T47D (cell line): ENCODE data around the gene ZNF71.

Experiments used
- DNase-seq, 2 experiments: peaks; one replicate each; pipeline versions ENCODE4 v3.0.0 to v3.0.0-alpha.2; 2011 to 2012; ENCODE audit warnings: low read depth in 1 of 2, low spot score in 1 of 2
- JUND ChIP-seq: IDR thresholded peaks from 2 replicates; pipeline ENCODE4 v1.6.1; 2012; ENCODE audit warnings: low read depth
- in situ Hi-C: cut with HindIII; loops from 2 replicates; pipeline ENCODE4 v1.10.0; 2016; ENCODE audit warnings: low sequenced_read_pairs, low pct_unique_long_range_greater_than_20kb

The ZNF71 gene

DNA sequence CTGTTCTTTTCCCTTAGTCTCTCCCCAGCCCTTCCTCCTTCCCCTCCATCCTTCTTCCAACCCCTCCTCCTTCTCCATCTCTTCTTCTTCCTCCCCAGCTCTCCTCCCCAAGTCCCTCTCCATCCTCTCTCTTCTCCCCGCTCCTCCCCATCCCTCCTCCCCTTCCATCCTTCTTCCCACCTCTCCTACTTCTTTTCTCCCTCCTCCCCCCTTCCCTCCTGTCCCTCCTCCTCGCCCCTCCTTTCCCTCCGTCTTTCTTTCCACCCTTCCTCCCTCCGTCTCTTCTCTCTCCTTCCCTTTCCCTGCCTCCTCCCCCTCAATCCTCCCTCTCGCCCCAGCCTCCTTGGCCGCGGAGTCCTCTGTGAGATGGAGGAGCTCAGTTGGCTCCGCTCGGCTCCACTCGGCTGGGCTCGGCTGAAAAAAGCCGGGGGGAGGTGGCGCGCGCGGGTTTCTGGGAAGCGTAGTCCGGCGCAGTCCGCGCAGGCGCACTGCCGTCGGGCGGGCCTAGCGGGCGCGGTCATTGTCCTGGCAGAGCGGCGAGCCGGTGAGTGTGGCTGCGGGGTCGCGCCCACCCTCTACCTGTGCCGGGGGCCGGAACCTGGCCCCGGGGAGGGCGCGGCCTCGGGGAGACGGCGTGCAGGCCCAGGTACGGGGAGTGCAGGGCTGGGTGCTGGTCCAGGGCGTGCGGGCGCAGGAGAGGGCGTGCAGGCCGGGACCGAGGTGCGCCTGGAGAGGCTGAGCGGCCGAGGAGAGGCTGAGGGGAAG, at the start of gene ZNF71:
TSS of gene ZNF71 (plus strand) at position 520 of the 765 bp plus-strand sequence. CDS start 6,257 bp downstream, outside the sequence.
- no peak for TF ChIP-seq JUND
- in situ Hi-C loops: no loop called here
- DNase-seq: peak; percentile 86 to 87

DNA sequence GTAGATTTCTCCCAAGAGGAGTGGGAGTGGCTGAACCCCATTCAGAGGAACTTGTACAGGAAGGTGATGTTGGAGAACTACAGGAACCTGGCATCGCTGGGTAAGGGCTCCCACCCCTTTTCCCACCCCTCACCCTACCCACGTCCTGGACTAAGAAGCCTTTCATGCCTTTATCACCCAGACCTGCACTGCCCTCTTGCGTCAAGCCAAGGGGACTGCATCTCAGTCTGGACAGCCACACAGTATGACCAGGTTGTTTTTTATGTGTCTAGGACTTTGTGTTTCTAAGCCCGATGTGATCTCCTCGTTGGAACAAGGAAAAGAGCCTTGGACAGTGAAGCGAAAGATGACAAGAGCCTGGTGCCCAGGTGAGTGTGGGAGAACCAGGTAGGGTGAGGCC, 47.6 kb upstream of the ZNF71 start:
- DNase-seq: peak in 1 of 2 experiments; percentile 19
- in situ Hi-C loops: no loop called here
- no peak for TF ChIP-seq JUND

- no peak for DNase-seq
- in situ Hi-C loops: no loop called here
- no peak for TF ChIP-seq JUND
Observed at GRCh38 chr19:56554272-56554869, 40.7 kb upstream of the ZNF71 start.

DNA sequence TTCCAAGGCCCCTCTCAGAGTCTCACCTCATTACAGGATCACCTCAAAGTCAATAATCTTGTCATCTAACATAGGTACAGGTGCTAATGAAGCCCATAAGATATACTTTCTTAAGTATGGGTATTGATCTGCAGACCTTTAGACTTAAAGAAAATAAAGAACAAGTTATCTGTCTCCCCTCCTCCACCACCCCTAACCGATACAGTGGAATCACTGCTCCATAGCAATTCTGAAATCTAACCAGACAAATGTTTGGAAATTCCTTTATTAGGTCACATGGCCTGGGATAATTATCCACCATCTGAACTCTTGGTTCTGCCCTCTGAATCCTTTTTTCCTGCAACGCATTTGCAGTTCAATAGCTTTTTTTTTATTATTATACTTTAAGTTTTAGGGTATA, 32.3 kb upstream of the ZNF71 start:
- in situ Hi-C loops: no loop called here
- no peak for DNase-seq
- no peak for TF ChIP-seq JUND

DNA sequence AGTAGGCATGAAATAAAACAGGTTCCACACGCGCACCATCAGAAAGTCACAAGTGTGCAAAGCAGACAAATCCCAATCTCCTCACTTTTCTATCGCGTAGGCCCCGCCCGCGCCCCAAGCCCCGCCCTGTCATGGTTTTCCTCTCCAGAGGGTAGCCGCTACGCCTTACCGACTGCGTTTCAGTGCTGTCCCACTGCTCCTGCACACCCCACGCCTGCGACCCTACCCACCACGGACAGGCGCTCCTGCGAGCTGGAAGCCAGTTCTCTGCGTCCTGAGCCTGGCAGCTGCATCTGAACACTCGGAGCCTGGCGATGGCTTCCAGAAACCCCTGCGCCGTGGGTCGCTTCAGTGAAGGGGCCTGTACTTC, 28.2 kb upstream of the ZNF71 start:
- no peak for TF ChIP-seq JUND
- peak in 1 of 2 experiments; percentile 16 for DNase-seq
- in situ Hi-C loops: no loop called here

GRCh38 chr19:56567274-56568120, 27.6 kb upstream of the ZNF71 start, which contains the start of gene ZNF470:
TSS of gene ZNF470 (plus strand) at chr19:56567468. CDS start at chr19:56570312, 2,844 bp downstream.
- peak; percentile 90 to 95 for DNase-seq
- in situ Hi-C loops: no loop called here
- TF ChIP-seq JUND: no peak

DNA sequence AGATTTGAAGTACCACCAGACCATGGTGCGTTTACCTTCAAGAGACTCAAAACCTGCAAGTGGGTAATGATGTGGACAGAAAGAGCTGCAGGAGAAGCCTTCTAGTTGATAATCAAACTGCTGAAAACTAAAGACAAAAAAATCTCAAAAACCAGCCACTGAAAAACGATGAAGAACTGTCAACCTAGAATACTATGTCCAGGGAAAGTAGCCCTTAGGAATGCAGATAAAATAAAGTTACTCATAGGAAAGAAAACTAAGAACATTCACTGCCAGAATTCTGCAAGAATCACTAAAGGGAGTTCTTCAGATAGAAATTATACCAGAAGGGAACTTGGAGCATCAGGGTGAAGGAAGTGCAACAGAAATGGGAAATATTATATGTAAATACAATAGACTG, 22.5 kb upstream of the ZNF71 start:
- no peak for TF ChIP-seq JUND
- in situ Hi-C loops: no loop called here
- DNase-seq: no peak

DNA sequence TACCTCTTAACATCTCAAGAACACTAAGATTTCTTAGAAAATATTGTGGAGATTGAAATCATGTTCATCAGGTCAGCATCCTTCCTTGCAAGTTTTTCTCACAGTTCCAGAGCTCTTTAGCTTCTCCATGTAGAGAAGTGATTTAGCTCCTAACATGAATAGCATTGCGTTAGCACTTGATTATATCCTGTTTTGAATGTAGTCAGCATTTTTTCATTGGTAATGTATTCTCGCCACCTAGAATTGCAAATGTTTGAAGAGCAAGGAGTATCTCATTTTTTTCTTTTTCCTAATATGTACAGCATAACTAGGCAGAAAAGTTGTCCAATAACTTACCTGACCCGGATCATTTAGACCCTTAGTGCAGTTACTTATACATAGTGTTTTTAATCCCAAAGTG, 21.2 kb upstream of the ZNF71 start:
- in situ Hi-C loops: no loop called here
- DNase-seq: no peak
- no peak for TF ChIP-seq JUND

DNA sequence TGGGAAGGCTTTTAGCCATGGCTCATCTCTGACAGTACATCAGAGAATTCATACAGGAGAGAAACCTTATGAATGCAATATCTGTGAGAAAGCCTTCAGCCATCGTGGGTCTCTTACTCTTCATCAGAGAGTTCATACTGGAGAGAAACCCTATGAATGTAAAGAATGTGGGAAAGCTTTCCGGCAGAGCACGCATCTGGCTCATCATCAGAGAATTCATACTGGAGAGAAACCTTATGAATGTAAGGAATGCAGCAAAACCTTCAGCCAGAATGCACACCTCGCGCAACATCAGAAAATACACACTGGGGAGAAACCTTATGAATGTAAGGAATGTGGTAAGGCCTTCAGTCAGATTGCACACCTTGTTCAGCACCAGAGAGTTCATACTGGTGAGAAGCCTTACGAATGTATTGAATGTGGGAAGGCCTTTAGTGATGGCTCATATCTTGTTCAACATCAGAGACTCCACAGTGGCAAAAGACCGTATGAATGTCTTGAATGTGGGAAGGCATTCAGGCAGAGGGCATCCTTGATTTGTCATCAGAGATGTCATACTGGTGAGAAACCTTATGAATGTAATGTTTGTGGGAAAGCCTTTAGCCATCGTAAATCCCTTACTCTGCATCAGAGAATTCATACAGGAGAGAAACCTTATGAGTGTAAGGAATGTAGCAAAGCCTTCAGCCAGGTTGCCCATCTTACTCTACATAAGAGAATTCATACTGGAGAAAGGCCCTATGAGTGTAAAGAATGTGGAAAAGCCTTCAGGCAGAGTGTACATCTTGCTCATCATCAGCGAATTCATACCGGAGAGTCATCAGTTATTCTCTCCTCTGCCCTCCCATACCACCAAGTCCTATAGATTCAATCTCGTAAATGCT, 17.1 kb upstream of the ZNF71 start:
- in situ Hi-C loops: no loop called here

GRCh38 chr19:56594446-56594782, 688 bp upstream of the ZNF71 start:
- TF ChIP-seq JUND: no peak
- DNase-seq: no peak
- in situ Hi-C loops: no loop called here

More for the DNA sequence above, 17.1 kb upstream of the ZNF71 start:
- no peak for DNase-seq
- no peak for TF ChIP-seq JUND

DNA sequence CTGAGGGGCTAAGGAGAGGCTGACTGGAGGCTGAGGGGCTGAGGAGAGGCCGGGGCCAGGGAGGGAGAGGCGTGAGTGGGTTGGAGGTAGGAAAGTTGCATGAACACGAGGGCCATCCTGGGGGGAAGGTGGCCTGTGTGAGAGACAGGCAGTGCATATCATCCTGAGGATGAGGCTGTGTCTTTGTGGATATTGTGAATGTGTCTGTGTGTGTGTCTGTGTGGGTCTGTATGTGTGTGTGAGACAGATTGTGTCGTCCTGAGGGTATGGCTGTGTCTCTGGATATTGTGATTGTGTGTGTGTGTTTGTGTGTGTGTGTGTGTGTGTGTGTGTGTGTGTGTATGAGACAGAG, 422 bp downstream of the ZNF71 start:
- no peak for TF ChIP-seq JUND
- in situ Hi-C loops: no loop called here
- DNase-seq: peak in 1 of 2 experiments; percentile 5

GRCh38 chr19:56596676-56597075, 1.6 kb downstream of the ZNF71 start:
- no peak for DNase-seq
- TF ChIP-seq JUND: no peak
- in situ Hi-C loops: no loop called here
